GM12864 (cell line): ENCODE results near the gene ZNF316.

Experiments
- DNase-seq: peaks from one replicate; pipeline ENCODE4 v3.0.0-alpha.2; 2011; ENCODE audit warnings: low read depth
- H3K4me3 ChIP-seq: 2 replicates; pipeline ENCODE4 v1.5.1; 2011; ENCODE audit warnings: mild to moderate bottlenecking, low read depth, low read length, control low read depth
- TF ChIP-seq, protein P1 (sequence below): IDR thresholded peaks from 2 replicates; pipeline ENCODE4 v1.5.1; 2011; ENCODE audit warnings: low read depth, mild to moderate bottlenecking, moderate library complexity, low read length, control low read depth, inconsistent platforms; ENCODE audit errors: missing control alignments

Gene ZNF316

DNA sequence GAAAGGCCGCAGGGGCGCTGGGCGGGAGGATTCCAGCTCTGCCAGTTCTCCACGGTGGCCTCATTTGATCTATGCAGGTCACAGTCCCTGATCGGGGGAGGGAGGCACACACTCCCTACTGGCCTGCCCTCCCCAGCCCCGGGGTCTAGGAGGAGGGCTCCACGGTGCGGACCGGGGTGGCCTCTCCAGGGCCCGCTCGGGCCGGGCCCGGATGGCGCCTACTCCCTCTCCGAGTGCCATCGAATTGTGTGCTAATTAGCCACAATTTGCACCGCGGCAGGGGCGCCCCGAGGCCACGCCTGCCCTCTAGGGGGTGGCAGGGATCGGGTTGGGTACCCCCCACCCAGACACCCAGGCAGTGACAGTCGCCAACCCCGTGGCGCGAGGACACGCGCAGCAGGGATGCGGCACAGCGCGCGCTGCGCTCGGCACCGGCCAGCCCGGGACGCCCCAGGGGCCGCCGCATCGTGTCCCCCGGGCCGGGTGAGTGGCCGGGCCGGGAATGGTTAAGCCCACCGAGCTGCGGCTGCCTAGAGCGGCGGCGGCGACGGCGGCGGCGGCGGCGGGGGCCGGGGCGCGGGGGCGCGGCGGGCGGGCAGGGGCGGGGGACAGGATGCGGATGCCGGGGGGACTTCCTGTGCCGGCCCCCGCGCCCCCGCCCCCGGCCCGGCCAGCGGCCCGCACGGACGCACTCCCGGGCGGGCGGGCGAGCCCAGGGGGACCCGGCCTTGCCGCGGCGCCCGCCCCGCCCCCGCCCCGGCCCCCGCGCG lies 22.0 kb upstream of the ZNF316 start, which contains the start of gene ZNF853:
ZNF853 (plus strand) TSS at position 658 of the 770 bp plus-strand sequence. CDS start 565 bp downstream, outside the sequence.
- no peak for DNase-seq
- H3K4me3 ChIP-seq, result no peak within 1 kb of the TSS
- TF ChIP-seq, protein P1, sequence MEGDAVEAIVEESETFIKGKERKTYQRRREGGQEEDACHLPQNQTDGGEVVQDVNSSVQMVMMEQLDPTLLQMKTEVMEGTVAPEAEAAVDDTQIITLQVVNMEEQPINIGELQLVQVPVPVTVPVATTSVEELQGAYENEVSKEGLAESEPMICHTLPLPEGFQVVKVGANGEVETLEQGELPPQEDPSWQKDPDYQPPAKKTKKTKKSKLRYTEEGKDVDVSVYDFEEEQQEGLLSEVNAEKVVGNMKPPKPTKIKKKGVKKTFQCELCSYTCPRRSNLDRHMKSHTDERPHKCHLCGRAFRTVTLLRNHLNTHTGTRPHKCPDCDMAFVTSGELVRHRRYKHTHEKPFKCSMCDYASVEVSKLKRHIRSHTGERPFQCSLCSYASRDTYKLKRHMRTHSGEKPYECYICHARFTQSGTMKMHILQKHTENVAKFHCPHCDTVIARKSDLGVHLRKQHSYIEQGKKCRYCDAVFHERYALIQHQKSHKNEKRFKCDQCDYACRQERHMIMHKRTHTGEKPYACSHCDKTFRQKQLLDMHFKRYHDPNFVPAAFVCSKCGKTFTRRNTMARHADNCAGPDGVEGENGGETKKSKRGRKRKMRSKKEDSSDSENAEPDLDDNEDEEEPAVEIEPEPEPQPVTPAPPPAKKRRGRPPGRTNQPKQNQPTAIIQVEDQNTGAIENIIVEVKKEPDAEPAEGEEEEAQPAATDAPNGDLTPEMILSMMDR, result no peak

DNA sequence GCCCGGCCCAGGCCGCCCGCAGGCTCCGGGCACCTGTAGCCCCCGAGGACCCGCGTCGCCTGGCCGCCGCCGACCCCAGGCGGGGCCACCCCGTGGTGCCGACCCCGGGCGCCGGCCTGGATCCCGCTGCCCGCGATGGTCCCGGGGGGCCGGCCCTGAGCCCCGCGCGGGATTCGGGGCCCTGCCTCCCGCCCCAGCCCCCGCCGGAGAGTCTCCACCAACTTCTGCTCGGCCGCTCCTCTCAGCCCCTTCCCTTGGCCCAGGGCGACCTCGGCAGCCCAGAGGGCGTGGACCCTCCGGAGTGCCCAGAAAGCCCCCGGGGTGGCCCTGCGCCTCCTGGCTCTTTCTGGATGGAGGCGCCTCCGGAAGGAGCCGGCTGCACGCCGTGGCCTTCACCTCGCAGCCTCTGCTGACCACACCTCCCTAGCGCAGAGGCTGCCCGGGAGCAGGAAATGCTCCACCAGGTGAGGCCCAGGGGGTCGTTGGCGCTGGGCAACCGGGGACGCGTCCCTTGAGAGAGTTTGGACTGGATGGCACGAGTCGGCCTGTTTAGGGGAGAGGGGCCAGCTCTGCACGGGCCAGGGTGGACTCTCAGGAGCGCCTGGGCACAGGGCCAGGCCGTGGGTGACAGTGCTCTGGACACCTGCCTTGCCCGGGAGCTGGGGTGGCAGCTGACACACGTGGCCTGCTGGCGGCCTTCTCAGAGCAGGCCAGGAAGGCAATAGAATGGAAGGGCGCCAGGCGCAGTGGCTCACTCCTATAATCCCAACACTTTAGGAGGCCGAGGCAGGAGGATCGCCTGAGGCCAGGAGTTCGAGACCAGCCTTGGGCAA lies 21.2 kb upstream of the ZNF316 start:
- H3K4me3 ChIP-seq, result no peak overlapping the region
- TF ChIP-seq, protein P1, result no peak
- no peak for DNase-seq

DNA sequence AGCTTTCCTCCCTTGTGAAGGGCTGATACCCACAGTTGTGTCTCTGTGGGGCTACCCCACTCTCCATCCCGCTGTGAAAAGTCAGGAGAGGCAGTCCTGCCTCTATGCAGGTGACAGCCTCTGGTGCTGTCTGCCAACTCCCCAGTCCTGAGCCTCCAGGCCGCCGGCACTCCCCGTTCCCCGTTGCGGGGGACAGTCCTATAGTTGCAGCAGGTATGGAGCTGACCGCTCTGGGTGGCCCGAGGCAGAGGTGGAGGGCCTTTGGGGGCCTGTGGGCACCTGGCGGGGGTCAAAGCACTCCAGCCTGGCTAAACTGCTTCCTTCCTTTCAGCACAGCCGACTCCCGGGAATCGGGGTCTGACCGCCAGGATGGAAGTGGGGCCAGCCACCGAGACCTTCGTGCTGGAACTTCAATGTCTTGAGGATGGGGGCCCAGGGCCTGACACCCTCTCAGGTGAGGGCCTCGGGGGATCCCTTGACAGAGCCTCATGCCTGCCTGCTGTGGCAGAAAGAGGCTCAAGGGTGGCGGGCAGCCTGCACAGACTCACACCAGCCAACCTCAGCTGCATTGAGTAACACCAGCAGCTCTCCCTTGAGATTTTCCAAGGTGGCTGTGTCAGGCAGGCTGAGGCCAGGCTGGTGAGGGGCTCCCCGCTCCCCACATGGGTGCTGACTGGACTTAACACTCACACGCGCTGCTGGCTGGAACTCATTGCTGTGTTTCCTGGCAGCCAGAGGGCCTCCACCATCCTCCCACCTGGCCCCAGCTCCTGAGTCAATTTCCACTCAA lies 20.1 kb upstream of the ZNF316 start:
- H3K4me3 ChIP-seq, result no peak overlapping the region
- DNase-seq, result no peak
- TF ChIP-seq, protein P1, result no peak

DNA sequence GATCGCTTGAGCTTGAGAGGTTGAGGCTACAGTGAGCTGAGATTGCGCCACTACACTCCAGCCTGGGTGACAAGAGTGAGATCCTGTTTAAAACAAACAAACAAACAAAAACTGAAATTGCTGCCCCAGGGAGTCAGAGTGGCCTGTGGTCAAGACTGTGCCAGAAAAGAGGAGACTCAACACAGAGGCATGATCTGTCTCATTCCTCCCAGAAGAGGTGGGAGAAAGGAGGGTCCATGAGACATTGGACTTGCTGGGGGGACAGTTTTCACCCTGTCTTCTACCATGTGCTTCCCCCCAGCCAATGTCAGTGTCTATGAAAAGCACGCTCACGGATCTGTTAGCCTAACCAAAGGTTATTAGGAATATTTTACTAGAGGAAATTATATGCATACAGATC lies 18.5 kb upstream of the ZNF316 start:
- no peak overlapping the region for H3K4me3 ChIP-seq
- TF ChIP-seq, protein P1, result no peak
- DNase-seq, result no peak

DNA sequence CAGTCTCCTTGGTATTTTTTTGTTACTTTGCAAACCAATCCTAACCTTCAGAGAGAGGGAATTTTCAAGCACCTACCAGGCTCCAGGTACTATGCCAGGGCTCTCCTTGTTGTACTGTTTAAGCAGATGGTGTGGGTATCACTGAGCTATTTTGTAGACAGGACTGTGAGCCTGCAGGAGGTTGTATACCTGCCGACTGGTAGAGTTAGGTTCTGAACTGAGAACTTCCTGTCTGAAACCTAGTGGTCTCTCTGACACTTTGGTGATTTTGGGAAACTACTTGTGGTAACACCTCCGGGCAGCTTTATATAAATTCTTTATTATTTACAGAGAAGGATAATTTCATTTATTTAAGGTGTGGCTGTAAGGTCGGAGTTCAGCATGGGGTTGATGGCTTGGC lies 17.2 kb upstream of the ZNF316 start:
- no peak overlapping the region for H3K4me3 ChIP-seq
- TF ChIP-seq, protein P1, result no peak
- no peak for DNase-seq

DNA sequence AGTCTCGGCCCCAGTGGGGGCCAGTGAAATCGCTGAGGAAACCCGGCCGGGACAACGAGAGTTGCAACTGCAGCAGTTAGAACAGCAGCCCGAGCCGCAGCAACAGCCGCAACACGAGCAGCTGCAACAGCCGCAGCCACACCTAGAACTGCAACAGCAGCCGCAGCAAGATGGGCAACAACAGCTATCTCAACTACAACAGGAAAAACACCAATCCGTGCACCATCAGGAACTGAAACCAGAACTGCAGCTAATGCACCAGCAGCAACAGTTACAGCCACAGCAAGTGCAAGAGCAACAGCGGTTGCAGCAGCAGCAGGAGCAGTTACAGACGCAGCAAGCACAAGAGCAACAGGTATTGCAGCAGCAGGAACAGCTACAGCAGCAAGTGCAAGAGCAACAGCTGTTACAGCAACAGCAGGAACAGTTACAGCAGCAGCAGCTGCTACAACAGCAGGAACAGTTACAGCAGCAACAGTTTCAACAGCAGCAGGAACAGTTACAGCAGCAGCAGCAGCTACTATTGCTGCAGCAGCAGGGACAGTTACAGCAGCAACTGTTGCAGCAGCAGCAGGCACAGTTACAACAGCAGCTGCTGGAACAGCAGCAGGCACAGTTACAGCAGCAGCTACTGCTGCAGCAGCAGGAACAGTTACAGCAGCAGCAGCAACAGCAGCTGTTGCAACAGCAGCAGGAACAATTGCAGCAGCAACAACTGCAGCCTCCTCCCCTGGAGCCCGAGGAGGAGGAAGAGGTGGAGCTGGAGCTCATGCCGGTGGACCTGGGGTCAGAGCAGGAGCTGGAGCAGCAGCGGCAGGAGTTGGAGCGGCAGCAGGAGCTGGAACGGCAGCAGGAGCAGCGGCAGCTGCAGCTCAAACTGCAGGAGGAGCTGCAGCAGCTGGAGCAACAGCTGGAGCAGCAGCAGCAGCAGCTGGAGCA lies 15.7 kb upstream of the ZNF316 start:
- H3K4me3 ChIP-seq, result no peak overlapping the region
- TF ChIP-seq, protein P1, result no peak
- no peak for DNase-seq
